DOHH2 (cell line): Measurements from ENCODE around the gene ITGB1BP1.

Experiments
- H3F3A ChIP-seq: fragments of 200-600 bp; sonication (generic), shearing (Covaris generic); 2 replicates; pipeline ENCODE4 v1.6.0; 2016; ENCODE audit warnings: antibody characterized with exemption, mild to moderate bottlenecking; ENCODE audit not compliant: control insufficient read depth, insufficient read depth
- H3K27ac ChIP-seq: fragments of 200-600 bp; sonication (generic); 2 replicates; pipeline ENCODE4 v1.5.1; 2014; ENCODE audit warnings: low read depth, mild to moderate bottlenecking, low read length, moderate library complexity
- H3K27me3 ChIP-seq: fragments of 200-600 bp; sonication (generic); 2 replicates; pipeline ENCODE4 v1.6.1; 2014; ENCODE audit warnings: mild to moderate bottlenecking, low read length, mixed read lengths; ENCODE audit not compliant: control insufficient read depth
- H3K36me3 ChIP-seq: fragments of 200-600 bp; sonication (generic); 2 replicates; pipeline ENCODE4 v1.6.1; 2014; ENCODE audit warnings: mild to moderate bottlenecking, low read length, moderate library complexity, mixed read lengths; ENCODE audit not compliant: control insufficient read depth
- H3K4me1 ChIP-seq: fragments of 200-600 bp; sonication (generic); 2 replicates; pipeline ENCODE4 v1.6.1; 2014; ENCODE audit warnings: mild to moderate bottlenecking, low read length, mixed read lengths; ENCODE audit not compliant: control insufficient read depth
- H3K4me2 ChIP-seq: fragments of 200-600 bp; sonication (generic); 2 replicates; pipeline ENCODE4 v1.6.0; 2014; ENCODE audit warnings: mild to moderate bottlenecking, low read length, moderate library complexity
- H3K4me3 ChIP-seq: fragments of 200-600 bp; sonication (generic); 2 replicates; pipeline ENCODE4 v1.5.1; 2014; ENCODE audit warnings: mild to moderate bottlenecking, low read length, mixed read lengths
- H3K79me2 ChIP-seq: fragments of 200-600 bp; sonication (generic); 2 replicates; pipeline ENCODE4 v1.6.1; 2014; ENCODE audit warnings: mild to moderate bottlenecking, low read length, mixed read lengths; ENCODE audit not compliant: control insufficient read depth
- H3K9me2 ChIP-seq: fragments of 200-600 bp; sonication (generic); replicated peaks from 2 replicates; pipeline ENCODE4 v1.6.1; 2014; ENCODE audit warnings: mild to moderate bottlenecking, low read length, mixed read lengths; ENCODE audit not compliant: control insufficient read depth
- H3K9me3 ChIP-seq: fragments of 200-600 bp; sonication (generic); 2 replicates; pipeline ENCODE4 v1.6.1; 2014; ENCODE audit warnings: antibody characterized with exemption, low read length, mixed read lengths; ENCODE audit not compliant: control insufficient read depth, insufficient read depth
- H4K20me1 ChIP-seq: fragments of 200-600 bp; sonication (generic); 2 replicates; pipeline ENCODE4 v1.6.0; 2014; ENCODE audit warnings: low read depth, mild to moderate bottlenecking, antibody characterized with exemption, low read length, moderate library complexity; ENCODE audit not compliant: control insufficient read depth, insufficient read depth
- CTCF ChIP-seq: fragments of 200-600 bp; sonication (generic); IDR thresholded peaks from one replicate; pipeline ENCODE4 v1.5.1; 2014; ENCODE audit warnings: antibody characterized with exemption, mild to moderate bottlenecking, low read depth, low read length; ENCODE audit not compliant: poor library complexity, severe bottlenecking
- EZH2phosphoT487 ChIP-seq: fragments of 200-600 bp; sonication (generic); IDR thresholded peaks from 2 replicates; pipeline ENCODE4 v1.6.1; 2017; ENCODE audit warnings: borderline replicate concordance, mild to moderate bottlenecking, antibody characterized with exemption, low read length, moderate library complexity, mixed read lengths

The ITGB1BP1 gene

GRCh38 chr2:9394816-9395215 is 28.5 kb downstream of the ITGB1BP1 start:
- Histone ChIP-seq H3K79me2 (no peaks in the 10 kb centered on the region), H3K27ac (no peak overlapping the region), H4K20me1 (no peaks in the 10 kb centered on the region), H3K27me3 (no peaks in the 10 kb centered on the region), H3K9me3 (no peaks in the 10 kb centered on the region), H3K36me3 (no peaks in the 10 kb centered on the region), H3K4me1 (no peaks in the 10 kb centered on the region), H3K9me2 (no peaks in the 10 kb centered on the region), H3F3A (no peaks in the 10 kb centered on the region), H3K4me3 (no peak overlapping the region), H3K4me2 (no peak overlapping the region)
- no peak for TF ChIP-seq CTCF
- TF ChIP-seq EZH2phosphoT487 = no peak

GRCh38 chr2:9392898-9393765 is 30.2 kb downstream of the ITGB1BP1 start:
- H3K4me3 ChIP-seq = no peak overlapping the region
- no peaks in the 10 kb centered on the region for H3F3A ChIP-seq
- no peak for TF ChIP-seq CTCF
- TF ChIP-seq EZH2phosphoT487 = no peak
- no peak overlapping the region for H3K4me2 ChIP-seq
- no peaks in the 10 kb centered on the region for H3K27me3 ChIP-seq
- H3K4me1 ChIP-seq = no peaks in the 10 kb centered on the region
- H3K9me2 ChIP-seq = no peaks in the 10 kb centered on the region
- H3K79me2 ChIP-seq = no peaks in the 10 kb centered on the region
- H3K27ac ChIP-seq = no peak overlapping the region
- H4K20me1 ChIP-seq = no peaks in the 10 kb centered on the region
- H3K9me3 ChIP-seq = no peaks in the 10 kb centered on the region
- no peaks in the 10 kb centered on the region for H3K36me3 ChIP-seq

- Histone ChIP-seq H3K4me3 (no peak overlapping the region), H4K20me1 (no peaks in the 10 kb centered on the region), H3K27me3 (no peaks in the 10 kb centered on the region), H3K9me2 (no peaks in the 10 kb centered on the region), H3K27ac (no peak overlapping the region), H3K4me2 (no peak overlapping the region), H3K79me2 (no peaks in the 10 kb centered on the region), H3K9me3 (no peaks in the 10 kb centered on the region), H3K4me1 (no peaks in the 10 kb centered on the region), H3F3A (no peaks in the 10 kb centered on the region), H3K36me3 (no peaks in the 10 kb centered on the region)
- TF ChIP-seq CTCF = no peak
- no peak for TF ChIP-seq EZH2phosphoT487
These were observed 31.2 kb downstream of the ITGB1BP1 start for GRCh38 chr2:9391961-9392720.
